Measurements from ENCODE around the gene TMEM61.

Gene TMEM61

DNA sequence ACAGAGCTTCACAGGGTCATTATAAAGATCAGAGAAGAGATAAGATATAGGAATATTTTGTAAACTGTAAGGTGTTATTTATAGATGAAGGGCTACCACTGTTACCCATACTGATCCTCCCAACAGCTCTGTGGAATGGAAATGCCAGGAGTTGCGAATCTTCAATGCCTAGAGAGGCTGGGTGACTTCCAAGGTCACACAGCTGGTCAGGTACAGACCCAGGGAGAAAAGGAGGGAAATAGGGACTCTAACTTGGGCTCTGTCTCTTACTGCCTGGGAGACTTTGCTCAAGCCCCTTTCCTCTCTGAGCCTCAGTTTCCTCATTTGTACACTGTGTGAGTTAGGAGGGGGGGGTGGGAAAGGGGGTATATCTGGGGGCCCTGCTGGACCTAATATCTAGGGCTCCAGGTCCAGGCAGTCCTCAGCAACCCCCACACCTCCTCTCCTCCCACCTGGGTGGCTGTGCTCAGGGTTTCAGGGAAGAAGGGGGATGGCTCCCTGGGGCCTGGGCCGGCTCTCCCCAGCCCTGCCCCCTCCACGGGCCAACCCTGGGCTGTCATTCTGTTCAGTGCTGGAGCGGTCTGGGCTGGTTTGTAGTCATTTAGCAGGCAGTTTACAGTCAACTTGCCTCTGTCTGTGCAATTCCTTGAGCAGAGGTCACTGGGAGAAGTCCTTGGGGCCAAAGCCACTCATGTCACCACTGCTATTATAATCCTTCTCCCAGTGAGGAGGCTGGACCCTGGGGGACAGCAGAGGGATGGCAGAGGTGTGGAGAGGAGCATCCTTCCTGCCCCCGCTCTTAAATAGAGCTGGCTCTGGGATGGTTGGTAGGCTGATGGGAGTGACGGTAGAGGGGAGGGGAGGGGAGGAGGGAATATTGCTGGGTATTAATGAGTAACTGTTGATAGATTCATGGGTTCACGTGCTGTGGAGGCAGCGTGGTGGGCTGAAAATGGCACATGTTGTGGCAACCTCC is 20.0 kb downstream of the TMEM61 start:
- TF ChIP-seq, protein P1, sequence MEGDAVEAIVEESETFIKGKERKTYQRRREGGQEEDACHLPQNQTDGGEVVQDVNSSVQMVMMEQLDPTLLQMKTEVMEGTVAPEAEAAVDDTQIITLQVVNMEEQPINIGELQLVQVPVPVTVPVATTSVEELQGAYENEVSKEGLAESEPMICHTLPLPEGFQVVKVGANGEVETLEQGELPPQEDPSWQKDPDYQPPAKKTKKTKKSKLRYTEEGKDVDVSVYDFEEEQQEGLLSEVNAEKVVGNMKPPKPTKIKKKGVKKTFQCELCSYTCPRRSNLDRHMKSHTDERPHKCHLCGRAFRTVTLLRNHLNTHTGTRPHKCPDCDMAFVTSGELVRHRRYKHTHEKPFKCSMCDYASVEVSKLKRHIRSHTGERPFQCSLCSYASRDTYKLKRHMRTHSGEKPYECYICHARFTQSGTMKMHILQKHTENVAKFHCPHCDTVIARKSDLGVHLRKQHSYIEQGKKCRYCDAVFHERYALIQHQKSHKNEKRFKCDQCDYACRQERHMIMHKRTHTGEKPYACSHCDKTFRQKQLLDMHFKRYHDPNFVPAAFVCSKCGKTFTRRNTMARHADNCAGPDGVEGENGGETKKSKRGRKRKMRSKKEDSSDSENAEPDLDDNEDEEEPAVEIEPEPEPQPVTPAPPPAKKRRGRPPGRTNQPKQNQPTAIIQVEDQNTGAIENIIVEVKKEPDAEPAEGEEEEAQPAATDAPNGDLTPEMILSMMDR (IDR thresholded peaks at IDR 0.05): no peak

DNA sequence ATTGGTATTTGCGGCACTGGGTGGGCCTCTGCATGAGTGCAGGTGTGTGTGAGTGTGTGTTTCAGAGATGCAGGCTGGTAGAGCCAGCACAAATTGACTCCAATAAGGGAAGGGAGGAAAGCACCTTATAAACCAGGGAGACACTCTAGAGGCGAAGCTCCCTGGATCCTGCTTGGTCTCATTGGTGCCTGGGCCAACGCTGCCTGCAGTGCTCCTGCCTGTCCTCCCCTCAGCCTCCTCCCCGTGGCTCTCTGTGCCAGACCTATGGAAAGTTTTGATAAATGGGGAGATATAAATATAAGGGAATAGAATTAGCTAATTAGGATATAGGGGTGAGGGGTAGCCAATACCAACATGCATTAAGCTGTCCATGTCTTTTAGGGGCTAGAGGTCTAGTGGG is 20.9 kb downstream of the TMEM61 start:
- TF ChIP-seq, protein P1 (IDR thresholded peaks at IDR 0.05): no peak

DNA sequence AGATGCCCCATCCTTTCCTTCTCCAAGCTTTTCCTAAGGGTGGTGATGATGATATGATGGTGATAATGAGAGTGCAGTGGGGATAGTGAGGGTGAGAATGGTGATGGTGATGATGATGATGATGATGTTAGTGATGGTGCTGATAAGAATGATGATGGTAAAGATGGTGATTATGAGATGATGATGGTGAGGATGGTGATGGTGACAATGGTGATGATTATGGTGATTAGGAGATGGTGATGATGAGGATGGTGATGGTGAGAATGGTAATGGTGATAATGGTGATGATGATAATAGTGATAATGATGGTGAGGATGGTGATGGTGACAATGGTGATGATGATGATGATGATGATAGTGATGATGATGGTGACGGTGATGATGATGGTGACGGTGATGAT is 22.3 kb downstream of the TMEM61 start:
- TF ChIP-seq, protein P1 (IDR thresholded peaks at IDR 0.05): no peak

DNA sequence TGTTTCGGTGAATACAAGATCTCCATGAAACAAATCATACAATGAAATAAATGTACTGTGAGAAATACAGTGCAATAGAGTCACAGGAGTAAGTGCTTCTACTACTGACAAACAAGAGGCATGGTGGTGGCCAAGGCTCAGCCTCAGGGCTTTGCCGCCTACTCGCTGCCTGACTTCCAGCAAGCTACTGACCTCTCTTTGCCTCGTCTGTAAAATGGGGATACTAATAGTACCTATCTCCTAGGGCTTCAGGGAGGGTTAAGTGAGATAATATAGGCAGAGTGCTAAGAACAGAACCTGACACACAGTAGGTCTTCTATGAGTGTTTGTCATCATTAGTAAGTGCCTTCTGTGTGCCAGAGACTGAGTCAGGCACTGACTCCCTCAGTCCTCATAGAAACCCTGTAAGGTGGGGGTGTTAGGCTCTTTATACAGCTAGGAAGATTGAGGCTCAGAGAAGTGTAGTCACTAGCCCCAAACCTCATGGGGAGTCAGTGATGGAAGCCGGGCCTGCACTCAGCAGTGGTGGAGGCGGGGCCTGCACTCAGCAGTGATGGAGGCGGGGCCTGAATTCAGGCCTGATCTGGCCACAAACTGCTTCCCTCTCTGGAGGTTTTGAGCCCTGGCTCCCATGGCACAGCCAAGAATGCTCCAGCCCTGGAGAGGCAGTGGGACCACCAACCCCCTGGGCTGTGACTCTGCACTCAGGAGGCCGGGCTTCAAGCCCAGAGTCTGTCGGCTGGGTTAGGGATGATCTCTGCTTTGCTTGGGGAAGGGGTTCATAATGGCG is 25.1 kb downstream of the TMEM61 start:
- TF ChIP-seq, protein P1 (IDR thresholded peaks at IDR 0.05): no peak

DNA sequence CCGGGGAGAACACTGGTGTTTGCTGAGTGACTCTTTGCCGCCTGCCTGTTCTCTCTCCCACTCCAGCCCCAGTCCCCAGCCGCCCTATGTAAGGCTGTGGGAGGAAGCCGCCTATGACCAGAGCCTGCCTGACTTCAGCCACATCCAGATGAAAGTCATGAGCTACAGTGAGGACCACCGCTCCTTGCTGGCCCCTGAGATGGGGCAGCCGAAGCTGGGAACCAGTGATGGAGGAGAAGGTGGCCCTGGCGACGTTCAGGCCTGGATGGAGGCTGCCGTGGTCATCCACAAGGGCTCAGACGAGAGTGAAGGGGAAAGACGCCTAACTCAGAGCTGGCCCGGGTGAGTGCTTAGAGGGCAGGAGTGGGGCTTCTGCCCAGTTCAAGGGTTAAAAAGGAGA is 26.5 kb downstream of the TMEM61 start:
- TF ChIP-seq, protein P1 (IDR thresholded peaks at IDR 0.05): no peak

DNA sequence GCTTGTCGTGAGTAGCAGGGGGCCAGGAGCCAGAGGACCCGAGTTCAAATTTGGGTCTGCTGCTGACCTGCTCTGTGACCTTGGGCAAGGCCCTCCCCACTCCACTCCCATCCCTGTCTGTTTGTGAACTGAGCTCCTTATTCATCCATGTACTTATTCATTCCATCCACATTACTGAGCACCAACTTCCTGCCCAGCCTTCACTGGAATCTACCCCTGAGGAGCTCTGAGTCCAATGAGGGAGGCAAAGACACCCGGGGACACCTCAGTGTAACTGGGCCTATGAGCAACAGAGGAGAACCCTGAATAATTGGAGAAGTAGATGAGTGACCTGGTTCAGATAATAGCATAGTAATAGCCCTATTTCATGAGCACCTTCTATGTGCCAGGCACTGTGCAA is 27.2 kb downstream of the TMEM61 start:
- TF ChIP-seq, protein P1 (IDR thresholded peaks at IDR 0.05): no peak

DNA sequence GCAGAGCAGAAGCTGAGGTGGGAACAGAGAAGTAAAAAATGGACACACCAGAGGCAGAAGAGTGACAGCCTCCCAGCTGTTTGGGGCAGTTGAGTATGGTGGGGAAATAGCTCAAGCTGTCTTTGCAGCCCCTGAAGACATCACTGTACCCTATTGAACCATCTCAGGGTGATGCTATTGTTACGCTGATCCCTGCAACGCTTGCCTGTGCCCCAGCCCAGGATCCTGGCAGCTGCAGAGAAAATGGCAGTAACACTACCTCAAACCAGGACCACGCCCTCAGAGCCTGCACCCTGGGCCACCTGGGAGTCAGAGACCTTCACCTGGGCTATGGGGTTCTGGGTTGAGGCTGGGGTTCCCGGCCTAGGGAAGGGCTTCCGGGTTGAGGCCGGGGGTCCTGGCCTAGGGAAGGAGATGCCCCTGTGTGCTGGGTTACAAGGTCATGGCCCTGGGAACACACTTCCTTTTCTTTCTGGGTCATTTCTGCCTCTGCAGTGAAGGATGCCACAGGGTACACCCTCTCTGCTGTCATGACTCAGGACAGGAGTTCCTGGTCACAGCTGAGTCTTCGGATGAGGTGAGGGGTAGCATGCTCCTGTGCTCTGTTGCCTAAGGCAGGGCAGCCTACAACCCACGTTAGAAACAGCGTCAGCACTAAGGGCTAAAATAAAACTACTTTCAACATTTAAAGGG is 29.9 kb downstream of the TMEM61 start:
- TF ChIP-seq, protein P1 (IDR thresholded peaks at IDR 0.05): no peak

Measured in LNCAP (cell line).